Neural progenitor cell (in vitro differentiated cells): ENCODE data around the gene ATF7IP. TPM values are rescaled to one million over a fixed set of nuclear protein-coding genes. Genes with fewer than 3 reads are reported as not detected.

ENCODE experiments used
- DNase-seq: peaks from one replicate; pipeline ENCODE4 v3.0.0-alpha.2; 2016; ENCODE audit warnings: low spot score
- H2AFZ ChIP-seq: fragments of 200-600 bp; sonication (generic); replicated peaks from 2 replicates; pipeline ENCODE4 v1.6.1; 2016; ENCODE audit warnings: antibody characterized with exemption
- H3F3A ChIP-seq: fragments of 200-600 bp; sonication (generic); 2 replicates; pipeline ENCODE4 v1.6.1; 2016; ENCODE audit warnings: antibody characterized with exemption, low read depth
- H3K27ac ChIP-seq: fragments of 200-600 bp; sonication (generic); 2 replicates; pipeline ENCODE4 v1.5.1; 2016; ENCODE audit warnings: mild to moderate bottlenecking
- H3K27me3 ChIP-seq: fragments of 200-600 bp; sonication (generic); 2 replicates; pipeline ENCODE4 v1.6.1; 2016; ENCODE audit warnings: mild to moderate bottlenecking, moderate library complexity
- H3K36me3 ChIP-seq: fragments of 200-600 bp; sonication (generic); 2 replicates; pipeline ENCODE4 v1.5.1; 2016
- H3K4me1 ChIP-seq: fragments of 200-600 bp; sonication (generic); 2 replicates; pipeline ENCODE4 v1.6.1; 2016; ENCODE audit warnings: mixed run types
- H3K4me2 ChIP-seq: fragments of 200-600 bp; sonication (generic); 2 replicates; pipeline ENCODE4 v1.6.1; 2016
- H3K4me3 ChIP-seq: fragments of 200-600 bp; sonication (generic); 2 replicates; pipeline ENCODE4 v1.5.1; 2016
- H3K79me2 ChIP-seq: fragments of 200-600 bp; sonication (generic); 2 replicates; pipeline ENCODE4 v1.6.1; 2016; ENCODE audit warnings: low read depth
- H3K9ac ChIP-seq: fragments of 200-600 bp; sonication (generic); 2 replicates; pipeline ENCODE4 v1.6.1; 2016
- H3K9me3 ChIP-seq: fragments of 200-600 bp; sonication (generic); 2 replicates; pipeline ENCODE4 v1.5.1; 2016; ENCODE audit warnings: low read depth
- H4K20me1 ChIP-seq: fragments of 200-600 bp; sonication (generic); 2 replicates; pipeline ENCODE4 v1.6.1; 2016; ENCODE audit warnings: low read depth
- H3K27ac Mint-ChIP-seq: 3 replicates; pipeline ENCODE4 v1.8.0; 2021; ENCODE audit warnings: mixed read lengths
- H3K27me3 Mint-ChIP-seq: 2 replicates; pipeline ENCODE4 v1.8.0; 2022; ENCODE audit warnings: low read depth, mild to moderate bottlenecking, inconsistent platforms, moderate library complexity, mixed read lengths; ENCODE audit not compliant: insufficient read depth
- H3K36me3 Mint-ChIP-seq: 3 replicates; pipeline ENCODE4 v1.8.0; 2021; ENCODE audit warnings: mixed read lengths
- H3K4me1 Mint-ChIP-seq: 3 replicates; pipeline ENCODE4 v1.8.0; 2021; ENCODE audit warnings: mixed read lengths
- H3K4me3 Mint-ChIP-seq: 3 replicates; pipeline ENCODE4 v1.8.0; 2021; ENCODE audit warnings: mild to moderate bottlenecking, moderate library complexity, mixed read lengths
- H3K9me3 Mint-ChIP-seq: 3 replicates; pipeline ENCODE4 v1.8.0; 2020; ENCODE audit warnings: mixed read lengths
- EZH2 ChIP-seq: fragments of 200-600 bp; sonication (generic); IDR thresholded peaks from 2 replicates; pipeline ENCODE4 v1.6.1; 2017; ENCODE audit warnings: antibody characterized with exemption, mild to moderate bottlenecking, moderate library complexity
- EZH2phosphoT487 ChIP-seq: fragments of 200-600 bp; sonication (generic); IDR thresholded peaks from 2 replicates; pipeline ENCODE4 v1.6.1; 2017; ENCODE audit warnings: antibody characterized with exemption
- total RNA-seq: library from RNA; depleted of rRNA; stranded (reverse); fragments of >200 nt; gene quantifications from 2 replicates; pipeline ENCODE4 v1.2.3, GENCODE V29; 2015; ENCODE audit warnings: low replicate concordance
- TF ChIP-seq, protein P1 (sequence below): fragments of 200-600 bp; sonication (generic); IDR thresholded peaks from 2 replicates; pipeline ENCODE4 v1.5.1; 2017; ENCODE audit warnings: antibody characterized with exemption, mild to moderate bottlenecking

The ATF7IP gene
- total RNA-seq, 1 donor from 2014 or later, result 187 TPM

DNA sequence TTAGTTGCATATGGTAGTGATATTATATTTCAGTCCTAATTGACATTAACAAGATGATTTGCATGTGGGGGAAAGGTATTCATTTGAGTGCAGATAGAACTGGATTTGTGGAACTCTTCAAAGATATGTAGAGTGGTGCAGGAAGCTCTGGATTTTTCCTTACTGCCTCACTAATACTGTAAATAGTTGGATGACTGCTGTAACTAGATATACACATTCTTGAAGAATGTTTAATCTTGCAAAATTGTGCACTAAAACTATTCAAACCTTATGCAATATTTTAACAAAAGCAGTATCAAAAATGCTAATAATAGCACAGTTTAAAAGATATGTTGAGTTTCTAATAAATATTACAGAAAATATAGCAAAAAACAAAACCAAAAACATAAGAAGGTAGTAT lies 43.1 kb upstream of the ATF7IP start:
- Mint-ChIP-seq H3K4me3 (no peak overlapping the region), H3K36me3 (no peaks in the 10 kb centered on the region), H3K4me1 (peaks cover 9% of the 10 kb centered on the region), H3K27me3 (peaks cover 8% of the 10 kb centered on the region), H3K9me3 (peaks cover 3% of the 10 kb centered on the region), H3K27ac (no peak overlapping the region)
- Histone ChIP-seq H3K4me1 (peaks cover 10% of the 10 kb centered on the region), H3K27ac (no peak overlapping the region), H3K9ac (no peak overlapping the region), H3K27me3 (no peaks in the 10 kb centered on the region), H2AFZ (no peak overlapping the region), H3K4me2 (no peak overlapping the region), H3K79me2 (no peaks in the 10 kb centered on the region), H4K20me1 (no peaks in the 10 kb centered on the region), H3K9me3 (no peaks in the 10 kb centered on the region), H3K36me3 (no peaks in the 10 kb centered on the region), H3F3A (peaks cover 3% of the 10 kb centered on the region), H3K4me3 (no peak overlapping the region)
- DNase-seq, result no peak
- TF ChIP-seq EZH2 (no peak), EZH2phosphoT487 (no peak)
- TF ChIP-seq, protein P1, sequence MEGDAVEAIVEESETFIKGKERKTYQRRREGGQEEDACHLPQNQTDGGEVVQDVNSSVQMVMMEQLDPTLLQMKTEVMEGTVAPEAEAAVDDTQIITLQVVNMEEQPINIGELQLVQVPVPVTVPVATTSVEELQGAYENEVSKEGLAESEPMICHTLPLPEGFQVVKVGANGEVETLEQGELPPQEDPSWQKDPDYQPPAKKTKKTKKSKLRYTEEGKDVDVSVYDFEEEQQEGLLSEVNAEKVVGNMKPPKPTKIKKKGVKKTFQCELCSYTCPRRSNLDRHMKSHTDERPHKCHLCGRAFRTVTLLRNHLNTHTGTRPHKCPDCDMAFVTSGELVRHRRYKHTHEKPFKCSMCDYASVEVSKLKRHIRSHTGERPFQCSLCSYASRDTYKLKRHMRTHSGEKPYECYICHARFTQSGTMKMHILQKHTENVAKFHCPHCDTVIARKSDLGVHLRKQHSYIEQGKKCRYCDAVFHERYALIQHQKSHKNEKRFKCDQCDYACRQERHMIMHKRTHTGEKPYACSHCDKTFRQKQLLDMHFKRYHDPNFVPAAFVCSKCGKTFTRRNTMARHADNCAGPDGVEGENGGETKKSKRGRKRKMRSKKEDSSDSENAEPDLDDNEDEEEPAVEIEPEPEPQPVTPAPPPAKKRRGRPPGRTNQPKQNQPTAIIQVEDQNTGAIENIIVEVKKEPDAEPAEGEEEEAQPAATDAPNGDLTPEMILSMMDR, result no peak

DNA sequence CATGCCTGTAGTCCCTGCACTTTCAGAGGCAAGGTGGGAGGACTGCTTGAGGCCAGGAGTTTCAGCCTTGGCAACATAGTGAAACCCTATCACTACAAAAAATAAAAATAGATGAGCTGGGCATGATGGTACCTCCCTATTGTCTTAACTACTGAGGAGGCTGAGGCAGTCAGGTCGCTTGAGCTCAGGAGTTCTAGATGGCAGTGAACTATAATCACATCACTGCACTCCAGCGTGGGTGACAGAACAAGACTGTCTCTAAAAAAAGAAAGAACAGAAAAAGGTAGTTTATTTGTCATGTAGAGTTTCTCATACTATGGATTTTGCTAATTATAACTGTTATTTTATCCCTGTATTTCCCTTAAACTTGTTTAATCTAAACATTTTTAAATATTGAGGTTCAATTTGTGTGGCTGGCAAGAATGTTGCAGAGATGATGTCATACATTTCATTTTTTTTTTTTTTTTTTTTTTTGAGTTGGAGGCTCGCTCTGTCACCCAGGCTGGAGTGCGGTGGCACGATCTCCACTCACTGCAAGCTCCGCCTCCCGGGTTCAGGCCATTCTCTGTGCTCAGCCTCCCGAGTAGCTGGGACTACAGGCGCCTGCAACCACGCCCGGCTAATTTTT lies 39.7 kb upstream of the ATF7IP start:
- Histone ChIP-seq H3K4me1 (peaks cover 10% of the 10 kb centered on the region), H3K9me3 (no peaks in the 10 kb centered on the region), H3K27ac (no peak overlapping the region), H3K4me2 (no peak overlapping the region), H3K9ac (no peak overlapping the region), H2AFZ (no peak overlapping the region), H4K20me1 (no peaks in the 10 kb centered on the region), H3K36me3 (no peaks in the 10 kb centered on the region), H3K4me3 (no peak overlapping the region), H3F3A (peaks cover 3% of the 10 kb centered on the region), H3K79me2 (no peaks in the 10 kb centered on the region), H3K27me3 (no peaks in the 10 kb centered on the region)
- Mint-ChIP-seq H3K36me3 (no peaks in the 10 kb centered on the region), H3K4me1 (peaks cover 9% of the 10 kb centered on the region), H3K27ac (no peak overlapping the region), H3K9me3 (peaks cover 10% of the 10 kb centered on the region), H3K27me3 (peaks cover 10% of the 10 kb centered on the region), H3K4me3 (no peak overlapping the region)
- TF ChIP-seq, protein P1, result no peak
- TF ChIP-seq EZH2phosphoT487, result no peak
- TF ChIP-seq EZH2, result no peak
- no peak for DNase-seq

DNA sequence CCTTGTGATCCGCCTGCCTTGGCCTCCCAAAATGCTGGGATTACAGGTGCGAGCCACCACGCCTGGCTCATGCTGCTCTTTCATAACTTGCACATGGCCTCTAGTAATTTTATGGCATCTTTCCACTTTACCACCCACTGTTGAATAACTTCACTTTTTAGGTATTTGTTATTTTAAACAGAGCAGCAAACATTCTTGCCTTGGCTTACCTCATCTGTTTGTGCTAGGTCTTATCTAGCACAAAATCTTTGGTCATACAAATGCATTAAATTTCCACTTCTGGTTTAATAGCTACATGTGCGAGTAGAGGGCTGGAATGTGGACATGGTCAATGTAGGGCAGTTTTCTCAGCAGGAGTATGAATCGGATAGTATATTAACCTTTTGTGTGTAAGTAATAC lies 38.8 kb upstream of the ATF7IP start:
- Histone ChIP-seq H3K9me3 (no peaks in the 10 kb centered on the region), H3K27me3 (no peaks in the 10 kb centered on the region), H3K9ac (no peak overlapping the region), H2AFZ (no peak overlapping the region), H3F3A (no peaks in the 10 kb centered on the region), H3K4me3 (no peak overlapping the region), H3K27ac (no peak overlapping the region), H4K20me1 (no peaks in the 10 kb centered on the region), H3K4me1 (peaks cover 5% of the 10 kb centered on the region), H3K36me3 (no peaks in the 10 kb centered on the region), H3K4me2 (no peak overlapping the region), H3K79me2 (no peaks in the 10 kb centered on the region)
- Mint-ChIP-seq H3K4me3 (no peak overlapping the region), H3K9me3 (peaks cover 12% of the 10 kb centered on the region), H3K36me3 (no peaks in the 10 kb centered on the region), H3K27ac (no peak overlapping the region), H3K4me1 (peaks cover 3% of the 10 kb centered on the region), H3K27me3 (peaks cover 5% of the 10 kb centered on the region)
- DNase-seq, result no peak
- TF ChIP-seq EZH2phosphoT487 (no peak), EZH2 (no peak)
- TF ChIP-seq, protein P1, result no peak
